B cell (primary cell): Measurements from ENCODE around the gene LCN12. TPM values are rescaled to one million over a fixed set of nuclear protein-coding genes. Genes with fewer than 3 reads are reported as not detected.

ENCODE experiments used
- ATAC-seq: fragments of 200-7000 bp; cut with Tn5 transposase; one replicate; pipeline ENCODE4 v1.10.0; 2021; ENCODE audit warnings: low read depth, mild to moderate bottlenecking, moderate number of reproducible peaks, moderate library complexity
- CTCF ChIA-PET: fragments of 350-600 bp; sonication (Branson Sonifier 250); formaldehyde crosslinking; loops from one replicate; lab custom pipeline; 2021; ENCODE audit warnings: antibody characterized with exemption, inconsistent platforms; lab: Charles Lee
- POLR2A ChIA-PET: fragments of 350-600 bp; sonication (Branson Sonifier 250); formaldehyde crosslinking; loops from one replicate; lab custom pipeline; 2021; ENCODE audit warnings: antibody characterized with exemption; lab: Charles Lee
- DNase-seq: peaks from one replicate; pipeline ENCODE4 v3.0.0; 2013
- H2AFZ ChIP-seq: 2 replicates; pipeline ENCODE4 v1.6.1; 2012; ENCODE audit warnings: mild to moderate bottlenecking, low read depth, low read length; ENCODE audit not compliant: insufficient read depth, poor library complexity, severe bottlenecking
- H3K27ac ChIP-seq, 2 donors: 1 replicate in 1 of 2; 2 replicates in 1 of 2; pipeline ENCODE4 v1.5.1; 2012 to 2013; ENCODE audit warnings: low read length in 2 of 2, mild to moderate bottlenecking in 2 of 2, moderate library complexity in 1 of 2
- H3K27me3 ChIP-seq, 4 experiments: fragments of 200-600 bp in 1 of 4; sonication (generic) in 1 of 4; replicated peaks in 1 of 4; 1 replicate in 2 of 4; 2 replicates in 2 of 4; pipeline versions ENCODE4 v1.6.1 to v1.7.0; 2013 to 2016; ENCODE audit warnings: low read length in 3 of 4, mild to moderate bottlenecking in 2 of 4, mixed read lengths in 1 of 4, moderate library complexity in 1 of 4; ENCODE audit not compliant: insufficient read depth in 4 of 4, control insufficient read depth in 3 of 4; ENCODE audit errors: control extremely low read depth in 1 of 4
- H3K36me3 ChIP-seq, 2 experiments: replicated peaks in 1 of 2; 1 replicate in 1 of 2; 2 replicates in 1 of 2; pipeline versions ENCODE4 v1.6.1 to v1.7.1; 2013; ENCODE audit warnings: low read length in 1 of 2; ENCODE audit not compliant: insufficient read depth in 2 of 2, control insufficient read depth in 1 of 2; ENCODE audit errors: control extremely low read depth in 1 of 2, extremely low read depth in 1 of 2
- H3K4me1 ChIP-seq, 2 donors: fragments of 200-600 bp in 1 of 2; sonication (generic) in 1 of 2; 1 replicate in 1 of 2; 2 replicates in 1 of 2; pipeline versions ENCODE4 v1.5.1 to v1.6.1; 2013 to 2017; ENCODE audit warnings: low read length in 2 of 2; ENCODE audit not compliant: control insufficient read depth in 2 of 2, insufficient read depth in 2 of 2
- H3K4me2 ChIP-seq: replicated peaks from 2 replicates; pipeline ENCODE3; 2012; ENCODE audit warnings: mild to moderate bottlenecking, low read depth, low read length; ENCODE audit not compliant: poor library complexity, severe bottlenecking
- H3K4me3 ChIP-seq, 5 experiments: fragments of 200-600 bp in 1 of 5; sonication (generic) in 1 of 5; 1 replicate in 3 of 5; 2 replicates in 2 of 5; pipeline versions ENCODE4 v1.5.1 to v1.7.0; 2011 to 2016; ENCODE audit warnings: low read length in 4 of 5, mild to moderate bottlenecking in 4 of 5, low read depth in 2 of 5, control low read depth in 1 of 5, moderate library complexity in 1 of 5; ENCODE audit not compliant: insufficient read depth in 1 of 5; ENCODE audit errors: control extremely low read depth in 1 of 5, extremely low read depth in 1 of 5
- H3K79me2 ChIP-seq: fragments of 200-600 bp; sonication (generic); one replicate; pipeline ENCODE4 v1.6.0; 2016; ENCODE audit warnings: low read length; ENCODE audit not compliant: control insufficient read depth, insufficient read depth
- H3K9ac ChIP-seq: fragments of 200-600 bp; sonication (generic); 2 replicates; pipeline ENCODE4 v1.6.1; 2017; ENCODE audit warnings: mild to moderate bottlenecking, low read length, moderate library complexity
- H3K9me3 ChIP-seq, 3 donors: one replicate each; pipeline versions ENCODE4 v1.6.1 to v1.7.1; 2013; ENCODE audit warnings: low read length in 2 of 3; ENCODE audit not compliant: control insufficient read depth in 2 of 3, insufficient read depth in 1 of 3; ENCODE audit errors: control extremely low read depth in 1 of 3
- H4K20me1 ChIP-seq: 2 replicates; pipeline ENCODE4 v1.6.0; 2012; ENCODE audit warnings: mild to moderate bottlenecking, low read length; ENCODE audit not compliant: insufficient read depth, control insufficient read depth, poor library complexity, severe bottlenecking
- H3K27ac Mint-ChIP-seq: one replicate; pipeline ENCODE4 v1.8.0; 2021; ENCODE audit warnings: mixed read lengths
- H3K27me3 Mint-ChIP-seq: one replicate; pipeline ENCODE4 v1.8.0; 2021; ENCODE audit warnings: mixed read lengths
- H3K4me1 Mint-ChIP-seq: one replicate; pipeline ENCODE4 v1.8.0; 2021; ENCODE audit warnings: mixed read lengths
- H3K4me3 Mint-ChIP-seq: one replicate; pipeline ENCODE4 v1.8.0; 2021; ENCODE audit warnings: mixed read lengths
- H3K9me3 Mint-ChIP-seq: one replicate; pipeline ENCODE4 v1.8.0; 2022; ENCODE audit warnings: mixed read lengths; ENCODE audit not compliant: insufficient read depth
- CTCF ChIP-seq: fragments of 200-600 bp; IDR thresholded peaks from one replicate; pipeline ENCODE4 v1.8.0; 2022; ENCODE audit warnings: antibody characterized with exemption, mild to moderate bottlenecking
- EZH2 ChIP-seq: IDR thresholded peaks from 2 replicates; pipeline ENCODE4 v1.6.1; 2012; ENCODE audit warnings: borderline replicate concordance, low read depth, mild to moderate bottlenecking, moderate library complexity, low read length; ENCODE audit not compliant: insufficient read depth, poor library complexity, severe bottlenecking
- WGBS: methylation state at CpG from one replicate; pipeline ENCODE4 v1.1.5; 2013; ENCODE audit warnings: missing lambda C conversion rate; ENCODE audit not compliant: insufficient coverage; 5-methylcytosine and 5-hydroxymethylcytosine counted together
- intact Hi-C: fragments of 100-400 bp; cut with micrococcal nuclease; formaldehyde crosslinking; loops from one replicate; pipeline ENCODE4 v1.10.0; 2022
- polyA plus RNA-seq: library from polyadenylated mRNA; depleted of rRNA; stranded (reverse); fragments of >200 nt; gene quantifications from 2 replicates; pipeline ENCODE4 v1.2.3, GENCODE V29; 2012
- total RNA-seq, 2 donors: library from RNA; stranded (reverse); fragments of 120-200 nt in 1 of 2; gene quantifications; 1 replicate in 1 of 2; 2 replicates in 1 of 2; pipeline versions ENCODE4 v1.2.3 to v1.2.4, GENCODE V29; 2013 to 2022

LCN12 gene
- total and polyA plus RNA-seq, 2 donors (not counting 1 experiment from before 2014, with no cell fraction given) = 2.4 to 2.6 TPM

DNA sequence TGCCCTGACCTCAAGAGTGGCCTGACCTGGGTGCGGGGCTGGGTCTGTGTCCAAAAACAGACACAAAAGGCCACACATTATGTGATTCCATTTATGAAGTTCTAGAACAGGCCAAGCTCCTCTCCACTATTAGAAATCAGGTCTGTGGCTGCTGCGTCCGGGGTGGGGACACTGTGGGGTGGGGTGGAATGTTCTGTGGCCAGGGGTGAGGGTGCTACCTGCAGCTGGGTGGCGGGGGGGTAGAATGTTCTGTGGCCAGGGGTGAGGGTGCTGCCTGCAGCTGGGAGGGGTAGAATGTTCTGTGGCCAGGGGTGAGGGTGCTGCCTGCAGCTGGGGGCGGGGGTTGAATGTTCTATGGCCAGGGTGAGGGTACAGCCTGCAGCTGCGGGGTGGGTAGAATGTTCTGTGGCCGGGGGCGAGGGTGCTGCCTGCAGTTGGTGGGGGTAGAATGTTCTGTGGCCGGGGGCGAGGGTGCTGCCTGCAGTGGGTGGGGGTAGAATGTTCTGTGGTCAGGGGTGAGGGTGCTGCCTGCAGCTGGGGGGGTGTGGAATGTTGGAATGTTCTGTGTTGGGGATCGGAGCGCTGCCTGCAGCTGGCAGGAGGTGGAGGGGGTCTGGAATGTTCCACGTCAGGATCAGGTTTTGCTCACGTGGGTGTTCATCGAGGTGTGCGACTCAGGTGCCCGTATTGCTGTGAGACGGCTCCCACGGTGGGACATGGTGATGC, 8.3 kb downstream of the LCN12 start:
- H3K9ac ChIP-seq = no peak overlapping the region
- POLR2A ChIA-PET = no interaction called here
- no peak overlapping the region for H3K27ac Mint-ChIP-seq

More for the DNA sequence above, 8.3 kb downstream of the LCN12 start:
- no peak for DNase-seq
- Histone ChIP-seq H3K9me3 (peaks cover 0 to 2% (median 0%) of the 10 kb centered on the region in 3 donors), H4K20me1 (no peaks in the 10 kb centered on the region), H2AFZ (no peak overlapping the region), H3K27me3 (peaks cover 0 to 6% (median under 1%) of the 10 kb centered on the region in 4 experiments), H3K4me1 (no peaks in the 10 kb centered on the region), H3K27ac (no peak overlapping the region), H3K4me2 (no peak overlapping the region), H3K79me2 (no peaks in the 10 kb centered on the region), H3K36me3 (no peaks in the 10 kb centered on the region), H3K4me3 (no peak overlapping the region)
- TF ChIP-seq EZH2 (no peak), CTCF (no peak)
- H3K27me3 Mint-ChIP-seq = no peaks in the 10 kb centered on the region
- H3K4me3 Mint-ChIP-seq = no peak overlapping the region
- H3K4me1 Mint-ChIP-seq = peaks cover 2% of the 10 kb centered on the region
- intact Hi-C loops = no loop called here
- ATAC-seq = no peak
- H3K9me3 Mint-ChIP-seq = no peaks in the 10 kb centered on the region
- CTCF ChIA-PET = no interaction called here
- WGBS = 90% methylated on average over 10 of the region's 19 CpGs
